CD14-positive monocyte (primary cell): Measurements from ENCODE around the gene EBF3. TPM values are rescaled to one million over a fixed set of nuclear protein-coding genes. Genes with fewer than 3 reads are reported as not detected.
A peak's percentile ranks its signal among the peaks of the same experiment; 100 is the strongest.

Experiments used
- DNase-seq, 3 donors: peaks; one replicate each; pipeline ENCODE4 v3.0.0-alpha.2; 2011 to 2022
- H2AFZ ChIP-seq: 2 replicates; pipeline ENCODE4 v1.6.0; 2012; ENCODE audit warnings: mild to moderate bottlenecking, low read depth, low read length, inconsistent platforms; ENCODE audit not compliant: insufficient read depth, poor library complexity, severe bottlenecking
- H3K27ac ChIP-seq, 2 donors: 1 replicate in 1 of 2; 2 replicates in 1 of 2; pipeline ENCODE4 v1.5.1; 2012 to 2013; ENCODE audit warnings: low read length in 2 of 2, control low read depth in 1 of 2, inconsistent platforms in 1 of 2, low read depth in 1 of 2, mild to moderate bottlenecking in 1 of 2
- H3K27me3 ChIP-seq, 2 donors: one replicate each; pipeline versions ENCODE4 v1.6.0 to v1.6.1; 2011 to 2013; ENCODE audit warnings: low read length in 2 of 2; ENCODE audit not compliant: control insufficient read depth in 2 of 2, insufficient read depth in 2 of 2
- H3K36me3 ChIP-seq, 2 donors: replicated peaks in 1 of 2; 1 replicate in 1 of 2; 2 replicates in 1 of 2; pipeline versions ENCODE4 v1.5.1 to v1.6.1; 2012 to 2013; ENCODE audit warnings: low read length in 2 of 2, control low read depth in 1 of 2, inconsistent platforms in 1 of 2, mild to moderate bottlenecking in 1 of 2; ENCODE audit not compliant: insufficient read depth in 2 of 2, control insufficient read depth in 1 of 2
- H3K4me1 ChIP-seq, 2 donors: 1 replicate in 1 of 2; 2 replicates in 1 of 2; pipeline versions ENCODE4 v1.5.1 to v1.6.1; 2012 to 2013; ENCODE audit warnings: low read length in 2 of 2, control low read depth in 1 of 2, inconsistent platforms in 1 of 2, mild to moderate bottlenecking in 1 of 2, moderate library complexity in 1 of 2; ENCODE audit not compliant: insufficient read depth in 2 of 2, control insufficient read depth in 1 of 2
- H3K4me2 ChIP-seq: replicated peaks from 2 replicates; pipeline ENCODE3; 2012; ENCODE audit warnings: low read length, moderate library complexity, mild to moderate bottlenecking; ENCODE audit not compliant: poor library complexity, severe bottlenecking; ENCODE audit errors: extremely low read depth
- H3K4me3 ChIP-seq, 3 experiments: fragments of 200-600 bp in 1 of 3; sonication (generic) in 1 of 3; replicated peaks in 1 of 3; 1 replicate in 2 of 3; 2 replicates in 1 of 3; pipeline ENCODE4 v1.5.1; 2011 to 2013; ENCODE audit warnings: low read length in 3 of 3, mild to moderate bottlenecking in 3 of 3, control low read depth in 2 of 3, low read depth in 2 of 3, inconsistent platforms in 1 of 3, moderate library complexity in 1 of 3
- H3K79me2 ChIP-seq: 2 replicates; pipeline ENCODE4 v1.6.0; 2012; ENCODE audit warnings: mild to moderate bottlenecking, control low read depth, inconsistent platforms, low read length, moderate library complexity; ENCODE audit not compliant: insufficient read depth
- H3K9ac ChIP-seq: 2 replicates; pipeline ENCODE4 v1.6.0; 2017; ENCODE audit warnings: low read length, mild to moderate bottlenecking; ENCODE audit not compliant: insufficient read depth, poor library complexity, severe bottlenecking
- H3K9me3 ChIP-seq, 2 donors: replicated peaks in 1 of 2; 1 replicate in 1 of 2; 2 replicates in 1 of 2; pipeline versions ENCODE4 v1.5.1 to v1.6.1; 2012 to 2013; ENCODE audit warnings: low read length in 2 of 2, control low read depth in 1 of 2; ENCODE audit not compliant: control insufficient read depth in 1 of 2, insufficient read depth in 1 of 2
- H4K20me1 ChIP-seq: 2 replicates; pipeline ENCODE4 v1.6.0; 2012; ENCODE audit warnings: mild to moderate bottlenecking, low read length, control low read depth, moderate library complexity; ENCODE audit not compliant: insufficient read depth
- H3K27ac Mint-ChIP-seq, 7 donors: one replicate each; pipeline ENCODE4 v1.8.0; 2020; ENCODE audit warnings: mild to moderate bottlenecking in 7 of 7, mixed read lengths in 7 of 7, moderate library complexity in 6 of 7, inconsistent platforms in 2 of 7
- H3K27me3 Mint-ChIP-seq, 3 donors: one replicate each; pipeline ENCODE4 v1.8.0; 2021 to 2022; ENCODE audit warnings: low read depth in 3 of 3, mild to moderate bottlenecking in 3 of 3, mixed read lengths in 3 of 3, moderate library complexity in 3 of 3, inconsistent platforms in 1 of 3
- H3K36me3 Mint-ChIP-seq, 2 donors: one replicate each; pipeline ENCODE4 v1.8.0; 2020; ENCODE audit warnings: mixed read lengths in 2 of 2, inconsistent platforms in 1 of 2, mild to moderate bottlenecking in 1 of 2
- H3K4me1 Mint-ChIP-seq: one replicate; pipeline ENCODE4 v1.8.0; 2020; ENCODE audit warnings: mild to moderate bottlenecking, mixed read lengths
- H3K4me3 Mint-ChIP-seq, 2 donors: one replicate each; pipeline ENCODE4 v1.8.0; 2020; ENCODE audit warnings: mild to moderate bottlenecking in 2 of 2, mixed read lengths in 2 of 2, moderate library complexity in 1 of 2
- H3K9me3 Mint-ChIP-seq, 7 donors: one replicate each; pipeline ENCODE4 v1.8.0; 2020 to 2022; ENCODE audit warnings: mixed read lengths in 7 of 7, mild to moderate bottlenecking in 6 of 7, moderate library complexity in 6 of 7, inconsistent platforms in 2 of 7
- CTCF ChIP-seq: fragments of 200-600 bp; IDR thresholded peaks from one replicate; pipeline ENCODE4 v1.8.0; 2022; ENCODE audit warnings: antibody characterized with exemption, mild to moderate bottlenecking
- WGBS: methylation state at CpG from one replicate; pipeline ENCODE4 v1.1.5; 2013; ENCODE audit warnings: missing lambda C conversion rate; ENCODE audit not compliant: insufficient coverage; 5-methylcytosine and 5-hydroxymethylcytosine counted together
- intact Hi-C, 2 donors: fragments of 100-400 bp; cut with micrococcal nuclease; formaldehyde crosslinking; loops; one replicate each; pipeline versions ENCODE4 v1.15.0 to v1.15.1; 2023
- polyA plus RNA-seq, 3 donors: library from polyadenylated mRNA; depleted of rRNA in 1 of 3; unstranded in 2 of 3; stranded (reverse) in 1 of 3; fragments of 300-500 nt in 2 of 3; fragments of >200 nt in 1 of 3; fragmentation: Illumina TruSeq in 2 of 3; gene quantifications; 1 replicate in 2 of 3; 2 replicates in 1 of 3; pipeline ENCODE4 v1.2.3, GENCODE V29; 2012 to 2021

The EBF3 gene
- polyA plus RNA-seq, 3 donors, result not detected

GRCh38 chr10:129898706-129899268 lies 65.3 kb downstream of the EBF3 start:
- Histone ChIP-seq H3K4me3 (no peak overlapping the region), H3K9ac (no peak overlapping the region), H3K4me2 (no peak overlapping the region), H3K27ac (no peak overlapping the region), H4K20me1 (no peaks in the 10 kb centered on the region), H2AFZ (no peak overlapping the region), H3K79me2 (no peaks in the 10 kb centered on the region), H3K27me3 (peaks cover 0 to 10% of the 10 kb centered on the region in 2 donors), H3K9me3 (no peaks in the 10 kb centered on the region), H3K36me3 (no peaks in the 10 kb centered on the region), H3K4me1 (no peaks in the 10 kb centered on the region)
- H3K4me1 Mint-ChIP-seq, result no peaks in the 10 kb centered on the region
- TF ChIP-seq CTCF, result no peak
- H3K4me3 Mint-ChIP-seq, result peak overlapping the region in 1 of 2 donors; percentile 46
- H3K27me3 Mint-ChIP-seq, result peaks cover 18 to 27% (median 22%) of the 10 kb centered on the region in 3 donors
- no peak overlapping the region for H3K27ac Mint-ChIP-seq
- no peaks in the 10 kb centered on the region for H3K36me3 Mint-ChIP-seq
- no peak for DNase-seq
- 78% methylated on average over 33 of the region's 38 CpGs for WGBS
- H3K9me3 Mint-ChIP-seq, result peaks cover 0 to 3% (median 0%) of the 10 kb centered on the region in 7 donors
- intact Hi-C loops, result no loop called here

GRCh38 chr10:129897871-129898626 lies 66.0 kb downstream of the EBF3 start:
- H3K79me2 ChIP-seq, result no peaks in the 10 kb centered on the region
- no peak overlapping the region for H3K9ac ChIP-seq
- no peak overlapping the region for H3K27ac ChIP-seq
- DNase-seq, result no peak
- no peaks in the 10 kb centered on the region for H3K4me1 ChIP-seq
- H3K9me3 ChIP-seq, result no peaks in the 10 kb centered on the region
- no peak for TF ChIP-seq CTCF
- no peaks in the 10 kb centered on the region for H3K36me3 ChIP-seq
- Mint-ChIP-seq H3K27ac (peak overlapping the region in 1 of 7 donors; percentile 52), H3K27me3 (peaks cover 22 to 27% (median 22%) of the 10 kb centered on the region in 3 donors), H3K9me3 (peaks cover 0 to 3% (median 0%) of the 10 kb centered on the region in 7 donors), H3K4me3 (peak overlapping the region in 1 of 2 donors; percentile 80), H3K36me3 (no peaks in the 10 kb centered on the region), H3K4me1 (no peaks in the 10 kb centered on the region)
- 47% methylated on average over 8 of the region's 15 CpGs for WGBS
- H3K27me3 ChIP-seq, result peaks cover 0 to 10% of the 10 kb centered on the region in 2 donors
- no peaks in the 10 kb centered on the region for H4K20me1 ChIP-seq
- no peak overlapping the region for H3K4me3 ChIP-seq
- intact Hi-C loops, result no loop called here
- no peak overlapping the region for H2AFZ ChIP-seq
- no peak overlapping the region for H3K4me2 ChIP-seq
